Dermis microvascular lymphatic vessel endothelial cell (primary cell): ENCODE data around the gene TOB1. TPM values are rescaled to one million over a fixed set of nuclear protein-coding genes. Genes with fewer than 3 reads are reported as not detected.

ENCODE experiments used
- total RNA-seq: library from RNA; depleted of rRNA; stranded (reverse); fragments of >200 nt; gene quantifications from 2 replicates; pipeline ENCODE4 v1.2.1, GENCODE V29; 2014

The TOB1 gene
- total RNA-seq, 1 donor from 2014 or later = 2.8 TPM

Other genes with a start within 250 kb of the TOB1 start
- gene ABCC3, start 231.5 kb downstream of the TOB1 start, total RNA-seq = 0.13 and 0.90 TPM in 2 replicates
- gene ANKRD40, start 158.4 kb downstream of the TOB1 start, total RNA-seq = 26.7 and 27.0 TPM in 2 replicates
- gene LUC7L3, start 146.8 kb downstream of the TOB1 start, total RNA-seq = 13.9 and 14.2 TPM in 2 replicates
- gene ANKRD40CL, start 98.8 kb downstream of the TOB1 start, total RNA-seq = not detected in 2 replicates
- under 0.01 TPM in 1 of 2 replicates, not detected in the other for gene WFIKKN2, start 30.8 kb downstream of the TOB1 start, total RNA-seq